Kidney epithelial cell (primary cell): ENCODE data around the gene GARS1. TPM values are rescaled to one million over a fixed set of nuclear protein-coding genes. Genes with fewer than 3 reads are reported as not detected.
"Not testable (repeated sequence)": the region's sequence is repeated elsewhere in the genome, so short reads cannot be mapped to it uniquely, and the experiment has no call there.

Source experiments
- DNase-seq: peaks from one replicate; pipeline ENCODE4 v3.0.0-alpha.2; 2010; ENCODE audit warnings: low read depth
- H3K27me3 ChIP-seq: 2 replicates; pipeline ENCODE4 v1.6.0; 2011; ENCODE audit warnings: low read length; ENCODE audit not compliant: control insufficient read depth, insufficient read depth
- H3K36me3 ChIP-seq: 2 replicates; pipeline ENCODE4 v1.5.1; 2011; ENCODE audit warnings: low read length; ENCODE audit not compliant: control insufficient read depth, insufficient read depth
- H3K4me3 ChIP-seq: 2 replicates; pipeline ENCODE4 v1.5.1; 2011; ENCODE audit warnings: low read depth, mild to moderate bottlenecking, control low read depth, low read length
- CTCF ChIP-seq: IDR thresholded peaks from 2 replicates; pipeline ENCODE4 v1.5.1; 2011; ENCODE audit warnings: mild to moderate bottlenecking, moderate library complexity, low read length, control low read depth, inconsistent platforms; ENCODE audit not compliant: insufficient read depth, poor library complexity, severe bottlenecking
- total RNA-seq: library from RNA; depleted of rRNA; stranded (reverse); fragments of >200 nt; gene quantifications from 2 replicates; pipeline ENCODE4 v1.2.3, GENCODE V29; 2015

GARS1 gene
- total RNA-seq, 1 donor from 2014 or later, result 354 TPM

GRCh38 chr7:30564243-30564892 is 30.3 kb upstream of the GARS1 start:
- TF ChIP-seq CTCF, result peak; percentile 78
- H3K27me3 ChIP-seq, result no peaks in the 10 kb centered on the region
- peak; percentile 43 for DNase-seq
- H3K4me3 ChIP-seq, result no peak overlapping the region
- H3K36me3 ChIP-seq, result peaks cover 1% of the 10 kb centered on the region

DNA sequence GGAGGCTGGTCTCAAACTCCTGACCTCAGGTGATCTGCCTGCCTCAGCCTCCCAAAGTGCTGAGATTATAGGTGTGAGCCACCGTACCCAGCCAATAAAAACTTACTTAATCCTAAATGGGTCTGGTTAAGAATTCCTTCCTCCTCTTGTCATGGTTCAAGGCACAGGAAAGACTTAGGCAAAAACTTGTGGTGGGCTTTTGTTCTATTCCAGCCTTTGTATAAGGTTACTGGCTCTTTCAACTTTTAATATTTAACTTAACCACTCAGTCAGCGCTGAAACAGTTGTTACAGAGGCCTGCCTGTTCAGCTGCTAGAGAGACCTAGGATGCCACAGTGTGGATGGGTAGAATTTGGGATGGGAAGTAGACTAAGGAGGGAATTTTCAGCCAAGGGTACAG is 28.1 kb upstream of the GARS1 start:
- peak; percentile 35 for DNase-seq
- Histone ChIP-seq H3K27me3 (no peaks in the 10 kb centered on the region), H3K4me3 (no peak overlapping the region), H3K36me3 (peaks cover 1% of the 10 kb centered on the region)
- no peak for TF ChIP-seq CTCF

DNA sequence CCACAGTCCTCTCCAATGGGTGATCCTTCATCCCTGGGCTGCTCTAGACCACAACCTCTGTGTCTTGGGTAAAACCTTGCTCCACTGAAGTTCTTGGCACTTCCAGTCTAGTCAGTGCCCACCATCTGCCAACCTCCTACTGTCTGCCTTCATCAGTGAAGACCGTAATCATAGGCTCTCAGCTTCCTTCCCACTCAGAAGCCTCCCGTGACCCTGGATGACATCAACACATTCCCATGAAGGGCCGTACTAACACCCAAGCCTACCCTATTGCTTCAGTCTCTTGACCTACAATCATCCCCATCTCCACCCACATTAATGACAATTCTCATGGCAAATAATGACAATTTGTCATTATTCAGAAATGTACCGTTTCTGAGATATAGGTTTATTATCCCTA is 27.6 kb upstream of the GARS1 start:
- no peaks in the 10 kb centered on the region for H3K27me3 ChIP-seq
- no peak for TF ChIP-seq CTCF
- DNase-seq, result no peak
- H3K4me3 ChIP-seq, result no peak overlapping the region
- no peaks in the 10 kb centered on the region for H3K36me3 ChIP-seq

GRCh38 chr7:30570238-30570637 is 24.4 kb upstream of the GARS1 start:
- not testable (repeated sequence) for H3K4me3 ChIP-seq, H3K36me3 ChIP-seq, DNase-seq, H3K27me3 ChIP-seq

DNA sequence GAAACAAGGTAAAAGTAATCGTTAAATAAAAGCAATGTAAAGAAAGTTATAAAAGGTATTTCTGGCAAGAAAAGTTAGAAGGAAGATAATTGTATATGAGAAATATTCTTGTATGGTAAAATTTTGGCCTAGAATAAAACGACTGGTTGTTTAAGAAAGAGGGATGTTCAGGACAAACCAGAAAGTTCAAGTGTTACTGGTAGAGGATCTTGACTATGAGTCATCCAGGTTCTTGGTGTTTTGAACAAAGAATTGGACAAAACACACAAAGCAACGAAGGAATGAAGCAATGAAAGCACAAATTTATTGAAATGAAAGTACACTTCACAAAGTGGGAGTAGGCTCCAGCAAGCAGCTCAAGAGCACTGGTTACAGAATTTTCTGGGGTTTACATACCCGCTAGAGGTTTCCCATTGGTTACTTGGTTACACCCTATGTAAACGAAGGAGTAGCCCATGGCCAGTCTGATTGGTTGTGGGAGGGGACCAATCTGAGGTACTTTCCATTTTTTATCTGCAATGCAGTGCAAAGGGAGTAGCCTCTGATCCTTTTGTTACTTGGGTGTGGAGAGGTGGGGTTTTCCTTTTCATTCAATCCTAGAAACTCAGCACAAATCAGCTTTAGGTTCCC is 22.4 kb upstream of the GARS1 start:
- Histone ChIP-seq H3K36me3 (no peaks in the 10 kb centered on the region), H3K27me3 (no peaks in the 10 kb centered on the region), H3K4me3 (no peak overlapping the region)
- no peak for DNase-seq
- no peak for TF ChIP-seq CTCF

- no peak overlapping the region for H3K4me3 ChIP-seq
- DNase-seq, result no peak
- no peak for TF ChIP-seq CTCF
- H3K36me3 ChIP-seq, result peaks cover 1% of the 10 kb centered on the region
- no peaks in the 10 kb centered on the region for H3K27me3 ChIP-seq
These were observed 18.8 kb upstream of the GARS1 start for GRCh38 chr7:30575910-30576309.
